ENCODE measurements around the gene SMAD7. TPM values are rescaled to one million over a fixed set of nuclear protein-coding genes. Genes with fewer than 3 reads are reported as not detected.

The SMAD7 gene
- total and polyA plus RNA-seq, 9 donors = 10.7 to 36.5 (median 13.7) TPM

GRCh38 chr18:48900469-48900868 is 50.3 kb downstream of the SMAD7 start:
- whole genome bisulfite sequencing, 3 donors = 87 to 92% (median 91%) methylated on average over 1 of the region's 1 CpG
- no peaks in the 10 kb centered on the region for H3K9me3 ChIP-seq

GRCh38 chr18:48899558-48900174 is 51.1 kb downstream of the SMAD7 start:
- no peak for TF ChIP-seq EP300 (IDR thresholded peaks at IDR 0.05)
- Histone ChIP-seq H3K4me3 (no peak overlapping the region), H3K27me3 (no peaks in the 10 kb centered on the region), H3K36me3 (no peaks in the 10 kb centered on the region), H3K4me1 (ENCODE audit: insufficient read depth) (peaks cover 10% of the 10 kb centered on the region), H3K27ac (no peak overlapping the region), H3K9me3 (no peaks in the 10 kb centered on the region)
- intact Hi-C loops (cut with DNase I) = no loop called here
- no peak for DNase-seq
- 88 to 89% (median 88%) methylated on average over 4 of the region's 4 CpGs for WGBS, 3 donors

More at GRCh38 chr18:48900469-48900868, 50.3 kb downstream of the SMAD7 start:
- intact Hi-C loops (cut with DNase I) = no loop called here
- Histone ChIP-seq H3K4me3 (no peak overlapping the region), H3K27ac (no peak overlapping the region), H3K36me3 (no peaks in the 10 kb centered on the region), H3K4me1 (ENCODE audit: insufficient read depth) (peaks cover 10% of the 10 kb centered on the region), H3K27me3 (no peaks in the 10 kb centered on the region)
- no peak for TF ChIP-seq POLR2A (IDR thresholded peaks at IDR 0.05)
- DNase-seq = no peak

- Histone ChIP-seq H3K27ac (no peak overlapping the region), H3K4me1 (ENCODE audit: insufficient read depth) (peaks cover 10% of the 10 kb centered on the region), H3K36me3 (no peaks in the 10 kb centered on the region), H3K27me3 (no peaks in the 10 kb centered on the region), H3K4me3 (no peak overlapping the region), H3K9me3 (no peaks in the 10 kb centered on the region)
- WGBS, 3 donors = 66 to 78% (median 71%) methylated on average over 4 of the region's 4 CpGs
- TF ChIP-seq, protein P1, sequence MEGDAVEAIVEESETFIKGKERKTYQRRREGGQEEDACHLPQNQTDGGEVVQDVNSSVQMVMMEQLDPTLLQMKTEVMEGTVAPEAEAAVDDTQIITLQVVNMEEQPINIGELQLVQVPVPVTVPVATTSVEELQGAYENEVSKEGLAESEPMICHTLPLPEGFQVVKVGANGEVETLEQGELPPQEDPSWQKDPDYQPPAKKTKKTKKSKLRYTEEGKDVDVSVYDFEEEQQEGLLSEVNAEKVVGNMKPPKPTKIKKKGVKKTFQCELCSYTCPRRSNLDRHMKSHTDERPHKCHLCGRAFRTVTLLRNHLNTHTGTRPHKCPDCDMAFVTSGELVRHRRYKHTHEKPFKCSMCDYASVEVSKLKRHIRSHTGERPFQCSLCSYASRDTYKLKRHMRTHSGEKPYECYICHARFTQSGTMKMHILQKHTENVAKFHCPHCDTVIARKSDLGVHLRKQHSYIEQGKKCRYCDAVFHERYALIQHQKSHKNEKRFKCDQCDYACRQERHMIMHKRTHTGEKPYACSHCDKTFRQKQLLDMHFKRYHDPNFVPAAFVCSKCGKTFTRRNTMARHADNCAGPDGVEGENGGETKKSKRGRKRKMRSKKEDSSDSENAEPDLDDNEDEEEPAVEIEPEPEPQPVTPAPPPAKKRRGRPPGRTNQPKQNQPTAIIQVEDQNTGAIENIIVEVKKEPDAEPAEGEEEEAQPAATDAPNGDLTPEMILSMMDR (IDR thresholded peaks at IDR 0.05) = no peak
- TF ChIP-seq EP300 (IDR thresholded peaks at IDR 0.05) (no peak), POLR2A (IDR thresholded peaks at IDR 0.05) (no peak)
- intact Hi-C loops (cut with DNase I) = no loop called here
- no peak for DNase-seq
Measured at GRCh38 chr18:48898521-48898920, 52.2 kb downstream of the SMAD7 start.

GRCh38 chr18:48897531-48897930 is 53.2 kb downstream of the SMAD7 start:
- H3K27ac ChIP-seq = no peak overlapping the region
- no peaks in the 10 kb centered on the region for H3K27me3 ChIP-seq
- H3K4me3 ChIP-seq = no peak overlapping the region
- no peak for TF ChIP-seq EP300 (IDR thresholded peaks at IDR 0.05)
- TF ChIP-seq, protein P1 (IDR thresholded peaks at IDR 0.05) = no peak
- no peak for TF ChIP-seq POLR2A (IDR thresholded peaks at IDR 0.05)
- intact Hi-C loops (cut with DNase I) = no loop called here
- peak in 1 of 5 donors; percentile 23 for DNase-seq
- no peaks in the 10 kb centered on the region for H3K9me3 ChIP-seq
- H3K4me1 ChIP-seq (ENCODE audit: insufficient read depth) = peaks cover 9% of the 10 kb centered on the region
- H3K36me3 ChIP-seq = no peaks in the 10 kb centered on the region
- WGBS, 3 donors = 73 to 82% (median 74%) methylated on average over 5 of the region's 5 CpGs

DNA sequence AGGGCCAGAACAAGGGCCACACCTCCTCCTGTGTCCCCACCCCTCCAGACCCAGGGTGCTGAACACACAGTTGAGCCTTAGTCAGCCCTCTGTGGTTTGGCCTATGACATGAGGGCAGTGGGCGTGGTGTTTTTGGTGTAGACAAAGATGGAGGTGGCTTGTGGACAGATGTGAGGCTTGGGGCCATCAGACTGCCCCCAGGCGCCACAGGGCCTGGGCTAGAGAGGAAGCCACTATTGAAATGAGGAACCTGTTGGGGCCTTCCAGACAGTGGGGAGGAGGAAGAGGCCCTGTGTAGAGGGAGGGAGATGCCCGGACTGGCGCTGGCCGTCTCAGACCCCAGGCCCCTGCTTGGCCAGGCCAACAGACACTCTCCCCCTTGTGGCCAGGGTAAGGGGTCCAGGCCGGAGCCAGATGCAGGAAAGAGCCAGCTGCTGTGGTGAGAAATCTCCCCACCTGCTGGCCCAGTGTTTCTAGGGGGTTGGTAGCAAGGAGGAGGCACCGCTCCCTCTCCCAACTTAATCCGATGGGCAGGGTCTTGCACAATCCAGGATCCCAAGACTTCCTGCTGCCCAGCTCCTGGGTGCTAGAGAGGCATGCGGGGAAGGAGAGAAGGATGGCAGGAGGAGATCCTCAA is 53.8 kb downstream of the SMAD7 start:
- TF ChIP-seq, protein P1 (IDR thresholded peaks at IDR 0.05) = no peak
- TF ChIP-seq EP300 (IDR thresholded peaks at IDR 0.05) (no peak), POLR2A (IDR thresholded peaks at IDR 0.05) (no peak)
- intact Hi-C loops (cut with DNase I) = no loop called here
- Histone ChIP-seq H3K9me3 (no peaks in the 10 kb centered on the region), H3K4me3 (no peak overlapping the region), H3K4me1 (ENCODE audit: insufficient read depth) (peaks cover 4% of the 10 kb centered on the region), H3K27me3 (no peaks in the 10 kb centered on the region), H3K36me3 (no peaks in the 10 kb centered on the region), H3K27ac (peak overlapping the region in 1 of 2 donors; percentile 20)
- peak in 1 of 5 donors; percentile 27 for DNase-seq
- 84 to 92% (median 91%) methylated on average over 9 of the region's 9 CpGs for WGBS, 3 donors

Data from ovary (tissue), 9 donors.